Measurements from ENCODE around the gene CHKB.
A peak's percentile ranks its signal among the peaks of the same experiment; 100 is the strongest.

The CHKB gene

GRCh38 chr22:50601669-50602337 lies 19.2 kb upstream of the CHKB start:
- DNase-seq (ENCODE audit: low read depth, low spot score) = no peak
- H3K27ac ChIP-seq = no peak overlapping the region

- no peak for DNase-seq (ENCODE audit: low read depth, low spot score)
- H3K27ac ChIP-seq = no peak overlapping the region
Measured at GRCh38 chr22:50600967-50601668, 18.5 kb upstream of the CHKB start.

GRCh38 chr22:50600538-50600937 lies 17.9 kb upstream of the CHKB start, which contains the start of gene MAPK8IP2:
MAPK8IP2 (plus strand) TSS chr22:50600793; CDS start chr22:50600819, 26 bp downstream.
- no peak for DNase-seq (ENCODE audit: low read depth, low spot score)
- no peak within 1 kb of the TSS for H3K27ac ChIP-seq

- DNase-seq (ENCODE audit: low read depth, low spot score) = no peak
- H3K27ac ChIP-seq = no peak overlapping the region
Measured at GRCh38 chr22:50599816-50600455, 17.3 kb upstream of the CHKB start.

- no peak overlapping the region for H3K27ac ChIP-seq
- no peak for DNase-seq (ENCODE audit: low read depth, low spot score)
Measured at GRCh38 chr22:50597097-50597496, 14.4 kb upstream of the CHKB start.

- DNase-seq (ENCODE audit: low read depth, low spot score) = no peak
- H3K27ac ChIP-seq = no peak overlapping the region
Measured at GRCh38 chr22:50595189-50595588, 12.5 kb upstream of the CHKB start.

- no peak for DNase-seq (ENCODE audit: low read depth, low spot score)
- no peak overlapping the region for H3K27ac ChIP-seq
Measured at GRCh38 chr22:50587407-50587806, 4.8 kb upstream of the CHKB start.

- H3K27ac ChIP-seq = no peak overlapping the region
- DNase-seq (ENCODE audit: low read depth, low spot score) = no peak
Measured at GRCh38 chr22:50586416-50586815, 3.8 kb upstream of the CHKB start.

GRCh38 chr22:50585781-50586180 lies 3.1 kb upstream of the CHKB start:
- no peak overlapping the region for H3K27ac ChIP-seq
- DNase-seq (ENCODE audit: low read depth, low spot score) = no peak

- no peak overlapping the region for H3K27ac ChIP-seq
- no peak for DNase-seq (ENCODE audit: low read depth, low spot score)
Measured at GRCh38 chr22:50585238-50585637, 2.6 kb upstream of the CHKB start.

- no peak overlapping the region for H3K27ac ChIP-seq
- DNase-seq (ENCODE audit: low read depth, low spot score) = no peak
Measured at GRCh38 chr22:50584106-50585096, 1.8 kb upstream of the CHKB start.

GRCh38 chr22:50583294-50583861 lies 729 bp upstream of the CHKB start:
- no peak for DNase-seq (ENCODE audit: low read depth, low spot score)
- peak overlapping the region; percentile 92 for H3K27ac ChIP-seq

GRCh38 chr22:50581950-50582492 lies 628 bp downstream of the CHKB start:
- H3K27ac ChIP-seq = peak overlapping the region; percentile 92
- no peak for DNase-seq (ENCODE audit: low read depth, low spot score)

GRCh38 chr22:50581031-50581949 lies 1.4 kb downstream of the CHKB start:
- DNase-seq (ENCODE audit: low read depth, low spot score) = no peak
- H3K27ac ChIP-seq = peak overlapping the region; percentile 92

- DNase-seq (ENCODE audit: low read depth, low spot score) = no peak
- H3K27ac ChIP-seq = no peak overlapping the region
Measured at GRCh38 chr22:50579752-50580151, 2.9 kb downstream of the CHKB start.

GRCh38 chr22:50578776-50579310 lies 3.8 kb downstream of the CHKB start:
- no peak for DNase-seq (ENCODE audit: low read depth, low spot score)
- no peak overlapping the region for H3K27ac ChIP-seq

- DNase-seq (ENCODE audit: low read depth, low spot score) = no peak
- H3K27ac ChIP-seq = no peak within 1 kb of the TSS
Measured at GRCh38 chr22:50577987-50578775, 4.5 kb downstream of the CHKB start, which contains the start of gene CPT1B. CPT1B (minus strand) TSS chr22:50578427; CDS start chr22:50577915, 512 bp downstream.

GRCh38 chr22:50577697-50577986 lies 5.0 kb downstream of the CHKB start:
- DNase-seq (ENCODE audit: low read depth, low spot score) = no peak
- no peak overlapping the region for H3K27ac ChIP-seq
